ENCODE measurements around the gene AK8. TPM values are rescaled to one million over a fixed set of nuclear protein-coding genes. Genes with fewer than 3 reads are reported as not detected.

The AK8 gene
- total RNA-seq, 1 donor from 2014 or later, result 0.46 TPM

DNA sequence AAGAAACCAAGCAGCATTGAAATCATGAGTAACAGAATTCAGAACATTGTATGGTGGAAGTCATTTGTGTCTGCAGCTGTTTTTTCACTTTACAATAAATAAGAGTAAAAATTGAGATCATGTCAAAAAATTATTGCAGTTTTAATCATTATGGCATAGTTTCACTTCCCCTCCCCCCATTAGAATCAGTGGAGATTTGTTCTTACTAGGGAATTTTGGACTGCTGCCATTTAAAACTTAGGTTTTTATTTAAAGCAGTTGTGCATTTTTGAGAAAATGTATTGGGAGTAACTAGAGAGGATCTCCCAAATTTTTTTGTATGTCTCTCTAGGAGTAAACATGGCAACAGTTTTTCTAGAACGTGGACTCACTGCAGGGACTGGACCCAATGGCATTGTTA lies 187.4 kb downstream of the AK8 start:
- H3K4me3 ChIP-seq (ENCODE audit: low read depth, low read length), result no peak overlapping the region
- no peak for TF ChIP-seq CTCF (conservative IDR thresholded peaks at IDR 0.05; ENCODE audit: low read depth, low read length)
- DNase-seq (ENCODE audit: low read depth), result no peak

GRCh38 chr9:132683873-132684272 lies 194.2 kb downstream of the AK8 start:
- no peak for DNase-seq (ENCODE audit: low read depth)
- H3K4me3 ChIP-seq (ENCODE audit: low read depth, low read length), result no peak overlapping the region
- TF ChIP-seq CTCF (conservative IDR thresholded peaks at IDR 0.05; ENCODE audit: low read depth, low read length), result no peak

DNA sequence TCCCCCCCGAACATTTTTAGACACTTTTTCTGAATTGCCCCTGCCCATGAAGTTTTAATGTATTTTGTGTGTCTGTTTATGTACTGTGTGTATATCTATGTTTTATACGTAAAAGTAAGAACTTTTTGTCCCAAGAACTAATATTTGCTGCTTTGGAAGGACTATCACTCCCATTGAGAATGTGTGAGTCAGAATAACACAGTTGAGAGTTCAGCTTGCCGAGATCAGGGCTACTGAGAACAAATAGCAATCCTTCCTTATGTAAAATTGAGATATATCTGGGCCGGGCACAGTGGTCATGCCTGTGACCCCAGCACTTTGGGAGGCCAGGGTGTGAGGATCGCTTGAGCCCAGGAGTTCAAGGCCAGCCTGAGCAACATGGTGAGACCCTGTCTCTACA lies 196.5 kb downstream of the AK8 start:
- no peak for TF ChIP-seq CTCF (conservative IDR thresholded peaks at IDR 0.05; ENCODE audit: low read depth, low read length)
- DNase-seq (ENCODE audit: low read depth), result no peak
- no peak overlapping the region for H3K4me3 ChIP-seq (ENCODE audit: low read depth, low read length)

- TF ChIP-seq CTCF (conservative IDR thresholded peaks at IDR 0.05; ENCODE audit: low read depth, low read length), result no peak
- H3K4me3 ChIP-seq (ENCODE audit: low read depth, low read length), result no peak overlapping the region
- no peak for DNase-seq (ENCODE audit: low read depth)
Measured at GRCh38 chr9:132679946-132680625, 198.0 kb downstream of the AK8 start.

DNA sequence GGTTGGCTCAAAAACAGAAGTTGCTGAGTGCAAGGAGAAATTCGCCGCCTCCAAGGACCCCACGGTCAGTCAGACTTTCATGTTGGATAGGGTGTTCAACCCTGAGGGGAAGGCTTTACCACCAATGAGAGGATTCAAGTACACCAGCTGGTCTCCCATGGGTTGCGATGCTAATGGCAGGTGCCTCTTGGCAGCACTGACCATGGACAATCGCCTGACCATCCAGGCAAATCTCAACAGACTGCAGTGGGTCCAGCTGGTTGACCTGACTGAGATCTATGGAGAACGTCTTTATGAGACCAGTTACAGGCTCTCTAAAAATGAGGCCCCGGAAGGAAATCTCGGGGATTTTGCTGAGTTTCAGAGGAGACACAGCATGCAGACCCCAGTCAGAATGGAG lies 200.1 kb downstream of the AK8 start:
- no peak for TF ChIP-seq CTCF (conservative IDR thresholded peaks at IDR 0.05; ENCODE audit: low read depth, low read length)
- no peak overlapping the region for H3K4me3 ChIP-seq (ENCODE audit: low read depth, low read length)
- DNase-seq (ENCODE audit: low read depth), result no peak

Other genes with a start within 250 kb of the AK8 start
- gene DDX31, start 208.3 kb downstream of the AK8 start, total RNA-seq, result 8.1 and 15.2 TPM in 2 replicates
- 7.2 and 13.3 TPM in 2 replicates for gene GTF3C4, start 207.8 kb downstream of the AK8 start, total RNA-seq
- 2.0 and 5.2 TPM in 2 replicates for gene SPACA9, start 614 bp upstream of the AK8 start, total RNA-seq
- gene TSC1, start 66.3 kb upstream of the AK8 start, total RNA-seq, result 22.0 and 26.3 TPM in 2 replicates
- not detected in 2 replicates for gene GFI1B, start 100.4 kb upstream of the AK8 start, total RNA-seq
- 112 and 121 TPM in 2 replicates for gene GTF3C5, start 152.7 kb upstream of the AK8 start, total RNA-seq
- 0.36 and 0.58 TPM in 2 replicates for gene CEL, start 183.7 kb upstream of the AK8 start, total RNA-seq
- gene RALGDS, start 243.0 kb upstream of the AK8 start, total RNA-seq, result 18.2 and 39.0 TPM in 2 replicates